Muscle layer of colon (tissue), 2 donors: ENCODE measurements around the gene DPP6.

ENCODE experiments used
- H3K27ac ChIP-seq: one replicate; pipeline ENCODE4 v1.7.0; 2013; ENCODE audit warnings: low read depth, mild to moderate bottlenecking, low read length, moderate library complexity
- H3K27me3 ChIP-seq, 2 donors: one replicate each; pipeline ENCODE4 v1.7.0; 2013; ENCODE audit warnings: low read length in 2 of 2, mild to moderate bottlenecking in 2 of 2; ENCODE audit not compliant: insufficient read depth in 2 of 2, control insufficient read depth in 1 of 2
- H3K36me3 ChIP-seq: one replicate; pipeline ENCODE4 v1.7.0; 2013; ENCODE audit warnings: mild to moderate bottlenecking, low read length; ENCODE audit not compliant: insufficient read depth
- H3K4me1 ChIP-seq: one replicate; pipeline ENCODE4 v1.7.0; 2013; ENCODE audit warnings: mild to moderate bottlenecking, low read length; ENCODE audit not compliant: insufficient read depth
- H3K4me3 ChIP-seq, 2 donors: one replicate each; pipeline ENCODE4 v1.7.0; 2013; ENCODE audit warnings: low read length in 2 of 2, low read depth in 1 of 2, mild to moderate bottlenecking in 1 of 2, moderate library complexity in 1 of 2
- H3K9ac ChIP-seq: one replicate; pipeline ENCODE4 v1.7.0; 2013; ENCODE audit warnings: low read length
- H3K9me3 ChIP-seq: one replicate; pipeline ENCODE4 v1.7.0; 2013; ENCODE audit warnings: mild to moderate bottlenecking, low read length
- donor health status: abdominal sarcoma.
- donor health status: Adenocarcinoma of cecum.

Gene DPP6

DNA sequence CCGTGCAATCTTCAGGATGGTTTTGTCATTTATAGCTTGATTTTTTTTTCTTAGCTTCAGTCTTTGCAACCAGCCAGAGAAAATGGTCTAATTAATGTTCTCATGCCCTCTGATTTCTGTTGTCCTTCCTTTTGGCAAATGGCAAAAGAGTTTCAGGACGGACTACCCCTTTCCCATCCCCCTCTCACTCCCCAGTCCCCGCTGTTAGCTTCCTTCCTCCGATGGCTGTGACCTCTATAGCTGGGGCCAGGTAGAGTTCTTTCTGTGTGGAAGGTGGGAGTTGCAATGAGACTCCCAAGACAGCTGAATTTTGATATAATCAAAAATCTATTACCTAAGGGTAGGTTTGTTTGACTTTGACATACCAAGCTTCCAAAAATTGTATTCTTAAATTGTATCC is 588.7 kb downstream of the DPP6 start:
- H3K4me3 ChIP-seq: no peak overlapping the region
- H3K4me1 ChIP-seq: no peaks in the 10 kb centered on the region
- no peak overlapping the region for H3K9ac ChIP-seq
- no peaks in the 10 kb centered on the region for H3K27me3 ChIP-seq
- H3K27ac ChIP-seq: no peak overlapping the region
- H3K36me3 ChIP-seq: no peaks in the 10 kb centered on the region
- H3K9me3 ChIP-seq: no peaks in the 10 kb centered on the region

- Histone ChIP-seq H3K4me3 (no peak overlapping the region), H3K36me3 (no peaks in the 10 kb centered on the region), H3K4me1 (no peaks in the 10 kb centered on the region), H3K27me3 (no peaks in the 10 kb centered on the region), H3K27ac (no peak overlapping the region), H3K9ac (no peak overlapping the region), H3K9me3 (no peaks in the 10 kb centered on the region)
These were observed 592.2 kb downstream of the DPP6 start for GRCh38 chr7:154644366-154644765.

DNA sequence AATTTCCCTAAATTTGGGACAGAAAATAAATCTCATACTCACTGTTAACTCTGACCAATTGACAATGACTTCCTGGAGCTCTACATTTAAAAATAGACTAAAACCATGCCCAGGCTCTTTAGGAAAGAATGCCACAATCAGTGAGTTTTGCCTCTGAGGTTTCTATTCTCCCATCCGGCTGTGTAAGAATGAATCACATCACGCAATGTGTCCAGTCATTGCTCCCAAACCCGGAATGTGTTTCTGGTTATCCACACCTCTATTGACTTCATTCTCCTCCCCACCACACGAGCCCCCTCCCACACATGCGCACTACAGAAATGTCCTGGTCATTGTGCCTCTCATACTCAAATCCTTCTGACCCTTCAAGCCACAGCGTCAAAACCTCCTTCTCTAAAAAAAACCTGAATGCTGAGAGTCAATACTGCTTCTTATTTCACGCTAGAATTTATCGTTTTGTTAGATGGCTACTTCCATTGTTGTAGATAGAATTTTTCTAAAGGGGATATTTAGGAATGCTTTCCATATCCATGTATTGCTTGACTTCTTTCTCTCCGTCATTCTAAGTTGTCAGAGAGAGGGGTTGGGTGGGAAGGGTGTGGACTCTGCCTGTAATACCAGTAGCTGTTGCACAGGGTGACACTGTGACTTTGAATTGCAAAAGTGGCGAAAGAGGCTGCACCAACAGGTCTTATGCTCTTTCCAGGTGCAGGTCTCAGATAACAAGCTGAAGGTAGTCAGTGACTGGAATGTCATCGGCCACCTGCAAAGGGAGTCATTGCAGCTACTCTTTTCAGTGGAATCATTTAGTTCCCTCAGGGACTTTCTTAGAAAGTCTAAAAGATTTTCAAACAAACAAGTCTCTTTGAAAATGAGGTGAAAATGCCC is 594.2 kb downstream of the DPP6 start:
- Histone ChIP-seq H3K27ac (no peak overlapping the region), H3K9ac (no peak overlapping the region), H3K4me1 (no peaks in the 10 kb centered on the region), H3K4me3 (no peak overlapping the region), H3K27me3 (no peaks in the 10 kb centered on the region), H3K9me3 (no peaks in the 10 kb centered on the region), H3K36me3 (no peaks in the 10 kb centered on the region)

- Histone ChIP-seq H3K4me1 (no peaks in the 10 kb centered on the region), H3K36me3 (no peaks in the 10 kb centered on the region), H3K9ac (no peak overlapping the region), H3K27me3 (no peaks in the 10 kb centered on the region), H3K4me3 (no peak overlapping the region), H3K27ac (no peak overlapping the region), H3K9me3 (no peaks in the 10 kb centered on the region)
These were observed 595.4 kb downstream of the DPP6 start for GRCh38 chr7:154647625-154648024.

GRCh38 chr7:154649015-154649414 is 596.8 kb downstream of the DPP6 start:
- H3K4me3 ChIP-seq: no peak overlapping the region
- no peak overlapping the region for H3K27ac ChIP-seq
- no peaks in the 10 kb centered on the region for H3K9me3 ChIP-seq
- H3K36me3 ChIP-seq: no peaks in the 10 kb centered on the region
- H3K27me3 ChIP-seq: no peaks in the 10 kb centered on the region
- no peaks in the 10 kb centered on the region for H3K4me1 ChIP-seq
- H3K9ac ChIP-seq: no peak overlapping the region

- Histone ChIP-seq H3K27ac (no peak overlapping the region), H3K9ac (no peak overlapping the region), H3K9me3 (no peaks in the 10 kb centered on the region), H3K4me3 (no peak overlapping the region), H3K4me1 (no peaks in the 10 kb centered on the region), H3K27me3 (no peaks in the 10 kb centered on the region), H3K36me3 (no peaks in the 10 kb centered on the region)
These were observed 597.2 kb downstream of the DPP6 start for GRCh38 chr7:154649434-154649833.

GRCh38 chr7:154650275-154650674 is 598.1 kb downstream of the DPP6 start:
- no peak overlapping the region for H3K27ac ChIP-seq
- no peaks in the 10 kb centered on the region for H3K9me3 ChIP-seq
- no peak overlapping the region for H3K9ac ChIP-seq
- H3K36me3 ChIP-seq: no peaks in the 10 kb centered on the region
- H3K4me1 ChIP-seq: no peaks in the 10 kb centered on the region
- no peak overlapping the region for H3K4me3 ChIP-seq
- H3K27me3 ChIP-seq: no peaks in the 10 kb centered on the region

DNA sequence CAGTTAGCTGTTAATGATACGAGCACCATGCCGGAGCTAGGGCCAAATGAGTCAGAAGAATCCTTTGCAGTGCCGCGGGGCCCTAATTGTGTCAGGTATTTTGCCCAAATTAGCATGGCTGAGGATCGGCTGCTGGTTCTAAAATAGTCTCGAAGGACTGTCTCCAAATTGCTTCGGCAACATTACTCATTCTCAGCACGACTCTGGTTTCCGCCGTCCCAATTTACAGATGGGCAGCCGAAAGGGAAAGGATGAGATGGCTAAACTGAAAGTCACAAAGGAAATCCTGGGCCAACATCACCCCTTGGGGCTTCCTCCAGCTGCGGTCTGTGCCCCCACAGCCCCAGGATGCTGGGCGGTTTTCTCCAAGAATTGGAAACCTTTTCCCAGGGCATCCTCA is 599.3 kb downstream of the DPP6 start:
- H3K36me3 ChIP-seq: no peaks in the 10 kb centered on the region
- H3K27ac ChIP-seq: no peak overlapping the region
- no peaks in the 10 kb centered on the region for H3K27me3 ChIP-seq
- H3K9ac ChIP-seq: no peak overlapping the region
- no peaks in the 10 kb centered on the region for H3K4me1 ChIP-seq
- no peak overlapping the region for H3K4me3 ChIP-seq
- H3K9me3 ChIP-seq: no peaks in the 10 kb centered on the region

DNA sequence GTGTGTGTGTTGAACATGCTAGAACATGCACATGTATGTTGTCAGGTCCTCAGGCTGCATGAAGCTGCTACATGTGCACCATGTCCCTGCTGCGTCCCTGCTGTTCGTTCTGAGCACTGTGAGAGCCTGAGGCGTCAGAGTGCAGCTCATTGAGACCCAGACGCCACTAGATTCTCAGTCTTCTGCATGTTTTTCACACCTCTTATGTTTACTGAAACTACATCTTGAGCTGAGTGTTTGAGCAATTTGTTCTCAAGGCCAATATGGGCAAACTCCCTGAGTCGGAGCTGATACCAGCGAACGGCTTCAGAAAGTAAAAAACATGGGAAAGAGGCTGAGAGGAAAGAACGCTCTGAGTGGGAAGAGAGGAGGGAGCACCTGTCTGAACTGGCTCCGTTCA is 600.4 kb downstream of the DPP6 start:
- Histone ChIP-seq H3K9me3 (no peaks in the 10 kb centered on the region), H3K4me1 (no peaks in the 10 kb centered on the region), H3K27ac (no peak overlapping the region), H3K27me3 (no peaks in the 10 kb centered on the region), H3K36me3 (no peaks in the 10 kb centered on the region), H3K4me3 (no peak overlapping the region), H3K9ac (no peak overlapping the region)

- Histone ChIP-seq H3K4me3 (no peak overlapping the region), H3K9me3 (no peaks in the 10 kb centered on the region), H3K27ac (no peak overlapping the region), H3K27me3 (no peaks in the 10 kb centered on the region), H3K36me3 (no peaks in the 10 kb centered on the region), H3K9ac (no peak overlapping the region), H3K4me1 (no peaks in the 10 kb centered on the region)
These were observed 601.1 kb downstream of the DPP6 start for GRCh38 chr7:154653281-154653680.

DNA sequence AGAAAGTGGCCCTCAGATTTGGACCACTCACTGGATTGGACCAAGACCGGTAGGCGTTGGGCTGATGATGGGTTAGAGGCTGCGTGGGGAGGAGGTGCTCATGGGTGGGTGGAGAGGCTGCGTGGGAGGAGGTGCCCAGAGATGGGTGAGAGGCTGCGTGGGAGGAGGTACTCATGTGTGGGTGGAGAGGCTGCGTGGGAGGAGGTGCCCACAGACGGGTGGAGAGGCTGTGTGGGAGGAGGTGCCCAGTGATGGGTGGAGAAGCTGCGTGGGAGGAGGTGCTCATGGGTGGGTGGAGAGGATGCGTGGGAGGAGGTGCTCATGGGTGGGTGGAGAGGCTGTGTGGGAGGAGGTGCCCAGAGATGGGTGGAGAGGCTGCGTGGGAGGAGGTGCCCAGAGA is 604.4 kb downstream of the DPP6 start:
- Histone ChIP-seq H3K9me3 (no peaks in the 10 kb centered on the region), H3K27ac (no peak overlapping the region), H3K4me3 (no peak overlapping the region), H3K27me3 (no peaks in the 10 kb centered on the region), H3K4me1 (no peaks in the 10 kb centered on the region), H3K36me3 (no peaks in the 10 kb centered on the region), H3K9ac (no peak overlapping the region)

DNA sequence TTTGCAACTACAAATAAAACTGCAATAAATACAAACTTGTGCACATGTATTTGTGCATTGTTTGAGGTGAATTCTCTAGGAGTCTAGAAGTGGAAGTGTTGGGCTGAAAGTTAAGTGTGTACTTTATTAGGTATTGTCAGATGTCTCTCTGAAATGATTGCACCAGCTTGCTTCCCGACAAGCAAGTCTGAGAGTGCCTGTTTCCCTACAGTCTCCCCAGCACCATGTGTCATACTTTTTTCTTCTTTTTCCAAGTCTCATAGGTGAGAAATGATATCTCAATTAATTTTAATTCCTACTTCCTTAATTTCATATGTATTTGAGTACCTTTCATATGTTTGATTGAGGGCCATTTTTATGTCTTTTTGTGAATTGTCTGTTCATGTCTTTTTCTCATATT is 614.6 kb downstream of the DPP6 start:
- Histone ChIP-seq H3K9ac (no peak overlapping the region), H3K36me3 (no peaks in the 10 kb centered on the region), H3K27ac (no peak overlapping the region), H3K27me3 (no peaks in the 10 kb centered on the region), H3K4me1 (no peaks in the 10 kb centered on the region), H3K9me3 (no peaks in the 10 kb centered on the region), H3K4me3 (no peak overlapping the region)
